Measurements from ENCODE around the gene FZR1. TPM values are rescaled to one million over a fixed set of nuclear protein-coding genes. Genes with fewer than 3 reads are reported as not detected.

The FZR1 gene
- total RNA-seq, 2 experiments from 2014 or later: 40.8 to 50.7 TPM

DNA sequence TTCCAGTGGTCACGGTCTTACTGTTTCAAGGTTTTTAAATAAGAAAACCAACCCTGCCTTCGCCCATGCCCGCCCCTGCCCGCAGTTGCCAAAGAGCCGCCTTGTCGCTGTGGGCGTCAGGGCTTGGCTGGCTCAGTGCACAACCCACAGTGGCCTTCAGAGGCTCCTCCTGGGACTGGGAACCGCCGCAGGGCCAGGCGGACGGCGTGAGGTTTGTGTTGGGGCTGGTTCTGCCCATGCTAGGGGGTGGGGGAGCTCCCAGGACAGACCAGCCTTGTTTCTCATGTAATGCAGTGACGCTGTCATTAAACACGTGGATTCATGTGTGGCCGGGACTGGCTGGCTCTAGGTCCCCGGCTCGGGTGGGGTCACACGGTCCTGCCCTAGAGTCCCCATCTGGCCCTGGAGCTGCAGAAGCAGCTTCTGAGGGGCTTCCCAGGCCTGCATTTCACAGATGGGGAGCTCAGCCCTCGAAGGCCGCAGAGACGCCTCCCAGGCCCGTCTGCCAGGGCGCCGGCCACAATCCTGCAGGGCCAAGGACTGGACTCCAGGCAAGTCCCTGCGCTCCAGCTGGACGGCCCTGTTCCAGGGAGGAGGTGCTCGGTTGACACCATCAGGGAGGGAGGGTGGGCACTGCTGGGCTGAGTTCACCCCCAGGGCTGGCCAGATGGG is 30.5 kb downstream of the FZR1 start:
- Mint-ChIP-seq H3K27me3 (no peaks in the 10 kb centered on the region), H3K4me1 (no peaks in the 10 kb centered on the region), H3K9me3 (ENCODE audit: low read depth) (no peaks in the 10 kb centered on the region), H3K4me3 (no peak overlapping the region), H3K36me3 (ENCODE audit: low read depth) (peaks cover 30% of the 10 kb centered on the region), H3K27ac (no peak overlapping the region)
- ChIA-PET POLR2A (no interaction called here), CTCF (interaction anchor here (0.7 kb wide), 1 partner anchor 18 kb away, joined by 3 read pairs; no protein-coding TSS in a partner anchor)
- no peak for ATAC-seq
- no peak for DNase-seq
- intact Hi-C loops (cut with DNase I, micrococcal nuclease): no loop called here

DNA sequence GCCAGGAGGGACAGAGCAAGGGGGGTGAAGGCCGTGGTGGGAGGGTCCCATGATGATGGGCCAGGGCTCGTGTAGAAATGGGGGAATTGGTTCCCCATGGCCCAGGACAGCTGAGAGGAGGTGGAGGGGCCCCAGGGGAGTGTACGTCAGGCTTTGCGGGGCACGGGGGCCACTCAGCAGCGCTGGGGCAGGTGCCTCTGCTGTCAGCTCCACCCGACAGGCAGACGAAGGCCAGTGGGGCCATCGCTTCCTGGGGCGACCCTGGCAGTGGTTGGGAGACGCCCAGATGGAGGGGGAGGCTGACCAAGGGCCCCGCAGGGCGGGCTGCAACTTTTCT is 31.0 kb downstream of the FZR1 start:
- Mint-ChIP-seq H3K9me3 (ENCODE audit: low read depth) (no peaks in the 10 kb centered on the region), H3K27ac (no peak overlapping the region), H3K27me3 (no peaks in the 10 kb centered on the region), H3K4me1 (no peaks in the 10 kb centered on the region), H3K4me3 (no peak overlapping the region), H3K36me3 (ENCODE audit: low read depth) (peaks cover 30% of the 10 kb centered on the region)
- ATAC-seq (no peak), DNase-seq (no peak)
- CTCF ChIA-PET: interaction anchor here (0.7 kb wide), 1 partner anchor 18 kb away, joined by 3 read pairs; no protein-coding TSS in a partner anchor
- intact Hi-C loops (cut with DNase I, micrococcal nuclease): no loop called here
- POLR2A ChIA-PET: no interaction called here

DNA sequence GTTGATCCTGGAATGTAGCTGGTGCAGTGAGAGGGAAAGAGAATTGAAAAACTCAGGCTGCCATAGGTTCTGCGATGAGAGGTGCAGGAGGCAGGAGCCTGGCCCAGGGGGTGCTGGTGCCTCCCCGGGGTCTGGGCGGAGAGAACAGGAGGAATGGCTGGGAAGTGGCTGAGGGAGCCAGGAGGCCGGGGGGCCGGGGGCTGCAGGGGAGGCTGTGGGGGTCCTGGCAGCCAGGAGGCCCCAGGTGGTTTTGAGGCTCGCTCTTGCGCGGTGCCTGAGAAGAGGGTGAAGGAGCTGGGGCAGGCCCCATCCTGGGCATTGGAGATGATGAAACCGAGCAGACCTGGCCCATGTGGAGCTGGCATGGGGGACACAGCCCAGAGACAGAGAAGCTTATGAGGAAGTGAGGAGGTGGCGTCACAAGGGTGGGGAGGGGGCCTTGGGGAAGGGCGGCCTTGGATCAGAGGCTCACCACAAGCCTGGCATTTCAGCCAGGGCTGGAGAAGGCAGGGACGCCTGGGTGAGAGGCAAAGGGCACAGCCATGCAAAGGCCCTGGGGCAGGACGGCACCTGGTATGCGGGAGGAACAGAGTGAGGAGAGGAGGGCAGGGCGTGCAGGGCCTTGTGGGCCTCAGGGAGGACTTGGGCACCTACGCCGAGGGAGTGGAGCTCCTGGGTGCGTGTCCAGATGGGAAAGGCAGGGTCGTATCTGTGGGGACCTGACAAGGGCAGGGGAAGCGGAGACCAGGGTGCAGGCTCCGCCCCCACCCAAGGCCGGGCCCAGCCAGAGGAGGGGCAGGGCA is 31.5 kb downstream of the FZR1 start:
- ChIA-PET CTCF (interaction anchor here (0.7 kb wide), 1 partner anchor 17 kb away, joined by 3 read pairs; no protein-coding TSS in a partner anchor), POLR2A (no interaction called here)
- ATAC-seq (no peak), DNase-seq (no peak)
- no peaks in the 10 kb centered on the region for H3K9me3 Mint-ChIP-seq (ENCODE audit: low read depth)
- peaks cover 28% of the 10 kb centered on the region for H3K36me3 Mint-ChIP-seq (ENCODE audit: low read depth)
- H3K4me3 Mint-ChIP-seq: no peak overlapping the region
- no peak overlapping the region for H3K27ac Mint-ChIP-seq
- intact Hi-C loops (cut with DNase I, micrococcal nuclease): no loop called here
- no peaks in the 10 kb centered on the region for H3K4me1 Mint-ChIP-seq
- no peaks in the 10 kb centered on the region for H3K27me3 Mint-ChIP-seq

DNA sequence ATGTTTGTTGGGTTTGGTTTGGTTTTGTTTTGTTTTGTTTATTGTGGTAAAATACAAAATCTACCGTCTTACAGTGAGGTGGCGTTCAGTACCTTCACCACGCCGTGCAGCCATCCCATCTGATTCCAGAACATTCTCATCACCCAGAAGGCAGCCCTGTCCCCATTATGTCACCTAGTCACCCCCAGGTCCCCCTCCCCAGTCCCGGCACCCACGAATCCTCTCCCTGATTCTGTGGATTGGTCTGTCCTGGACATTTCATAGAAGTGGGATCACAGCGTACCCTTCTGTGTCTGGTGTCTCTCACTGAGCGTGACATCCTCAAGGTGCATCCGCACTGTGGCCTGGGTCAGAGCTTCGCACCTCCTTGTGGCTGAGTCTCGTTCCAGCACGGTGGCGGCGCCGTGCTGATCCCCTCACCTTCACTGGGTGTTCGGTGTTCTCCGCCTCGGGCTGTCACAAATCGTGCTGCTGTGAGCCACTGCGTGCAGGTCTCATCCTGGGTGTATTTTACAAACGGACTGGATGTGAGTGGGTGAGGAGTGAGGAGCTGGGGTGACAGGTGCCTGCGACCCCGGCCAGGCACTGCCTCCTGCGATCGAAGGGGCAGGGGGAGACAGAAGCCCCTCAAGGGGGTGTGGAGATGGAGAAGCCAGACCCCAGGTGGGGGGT is 32.3 kb downstream of the FZR1 start:
- H3K27me3 Mint-ChIP-seq: no peaks in the 10 kb centered on the region
- intact Hi-C loops (cut with DNase I, micrococcal nuclease): no loop called here
- no peak for ATAC-seq
- no peak overlapping the region for H3K4me3 Mint-ChIP-seq
- no peaks in the 10 kb centered on the region for H3K4me1 Mint-ChIP-seq
- H3K9me3 Mint-ChIP-seq (ENCODE audit: low read depth): no peaks in the 10 kb centered on the region
- peaks cover 25% of the 10 kb centered on the region for H3K36me3 Mint-ChIP-seq (ENCODE audit: low read depth)
- no peak for DNase-seq
- POLR2A ChIA-PET: no interaction called here
- CTCF ChIA-PET: no interaction called here
- no peak overlapping the region for H3K27ac Mint-ChIP-seq

DNA sequence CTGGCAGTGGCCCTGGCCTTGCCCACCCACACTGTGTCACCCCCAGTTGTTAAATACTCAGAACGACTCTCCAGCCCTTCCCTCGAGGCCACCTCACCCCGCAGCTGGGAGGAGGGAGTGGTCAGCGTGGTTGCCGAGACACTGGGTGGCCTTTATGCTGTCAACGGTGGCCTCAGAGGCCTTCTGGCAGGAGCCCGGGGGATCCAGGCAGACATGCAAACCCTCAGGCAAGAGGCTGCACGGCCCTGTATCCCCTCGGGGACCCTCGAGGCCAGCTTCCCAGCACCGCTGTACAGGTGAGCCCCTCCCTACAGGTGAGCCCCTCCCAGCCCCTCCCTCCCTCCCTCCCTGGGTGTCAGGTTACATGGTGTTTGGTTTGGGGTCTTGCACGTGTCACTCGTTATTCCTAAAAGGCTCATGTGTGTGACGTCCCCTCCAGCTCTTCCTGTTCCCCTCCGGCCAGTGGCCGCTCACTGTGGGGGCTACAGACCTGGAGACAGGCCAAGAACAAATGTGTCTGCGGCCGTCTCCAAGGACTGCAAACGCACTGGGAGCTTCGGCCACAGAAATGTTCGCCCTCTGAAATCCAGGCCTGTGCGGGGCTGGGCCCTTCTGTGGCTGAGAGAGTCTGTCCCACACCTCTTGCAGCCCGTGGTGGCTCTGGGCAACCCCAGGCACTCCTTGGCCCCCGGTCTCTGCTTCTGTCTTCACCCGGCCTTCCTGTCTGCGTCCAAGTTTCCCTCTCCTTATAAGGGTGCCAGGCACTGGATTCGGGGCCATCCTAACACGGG is 33.0 kb downstream of the FZR1 start, which contains the start of gene TEKTIP1:
Gene TEKTIP1, plus strand, starts transcription at position 210 of the 791 bp plus-strand sequence. Its CDS starts 4 bp downstream, at position 214.
- intact Hi-C loops (cut with DNase I, micrococcal nuclease): no loop called here
- H3K4me1 Mint-ChIP-seq: no peaks in the 10 kb centered on the region
- no peak within 1 kb of the TSS for H3K4me3 Mint-ChIP-seq
- H3K27me3 Mint-ChIP-seq: no peaks in the 10 kb centered on the region
- DNase-seq: no peak
- no peak within 1 kb of the TSS for H3K27ac Mint-ChIP-seq
- POLR2A ChIA-PET: no interaction called here
- no peak for ATAC-seq
- H3K9me3 Mint-ChIP-seq (ENCODE audit: low read depth): no peaks in the 10 kb centered on the region
- peaks cover 21% of the 10 kb centered on the region for H3K36me3 Mint-ChIP-seq (ENCODE audit: low read depth)
- CTCF ChIA-PET: no interaction called here

DNA sequence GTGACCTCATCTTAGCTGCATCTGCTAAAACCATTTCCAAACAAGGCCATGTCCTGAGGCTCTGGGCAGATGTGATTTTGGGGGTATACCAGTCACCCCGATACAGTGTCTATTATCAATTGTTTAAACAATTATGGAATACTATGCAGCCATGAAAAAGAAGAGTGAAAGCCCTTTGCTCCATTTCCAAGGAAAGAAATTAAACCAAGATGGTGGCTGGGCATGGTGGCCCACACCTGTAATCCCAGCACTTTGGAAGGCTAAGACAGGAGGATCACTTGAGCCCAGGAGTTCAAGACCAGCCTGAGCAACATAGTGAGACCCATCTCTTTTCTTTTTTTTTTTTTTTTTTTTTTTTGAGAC is 33.6 kb downstream of the FZR1 start:
- Mint-ChIP-seq H3K27ac (no peak overlapping the region), H3K4me1 (no peaks in the 10 kb centered on the region), H3K9me3 (ENCODE audit: low read depth) (no peaks in the 10 kb centered on the region), H3K36me3 (ENCODE audit: low read depth) (peaks cover 16% of the 10 kb centered on the region), H3K4me3 (no peak overlapping the region), H3K27me3 (no peaks in the 10 kb centered on the region)
- ATAC-seq (no peak), DNase-seq (no peak)
- ChIA-PET POLR2A (no interaction called here), CTCF (no interaction called here)
- intact Hi-C loops (cut with DNase I, micrococcal nuclease): no loop called here

DNA sequence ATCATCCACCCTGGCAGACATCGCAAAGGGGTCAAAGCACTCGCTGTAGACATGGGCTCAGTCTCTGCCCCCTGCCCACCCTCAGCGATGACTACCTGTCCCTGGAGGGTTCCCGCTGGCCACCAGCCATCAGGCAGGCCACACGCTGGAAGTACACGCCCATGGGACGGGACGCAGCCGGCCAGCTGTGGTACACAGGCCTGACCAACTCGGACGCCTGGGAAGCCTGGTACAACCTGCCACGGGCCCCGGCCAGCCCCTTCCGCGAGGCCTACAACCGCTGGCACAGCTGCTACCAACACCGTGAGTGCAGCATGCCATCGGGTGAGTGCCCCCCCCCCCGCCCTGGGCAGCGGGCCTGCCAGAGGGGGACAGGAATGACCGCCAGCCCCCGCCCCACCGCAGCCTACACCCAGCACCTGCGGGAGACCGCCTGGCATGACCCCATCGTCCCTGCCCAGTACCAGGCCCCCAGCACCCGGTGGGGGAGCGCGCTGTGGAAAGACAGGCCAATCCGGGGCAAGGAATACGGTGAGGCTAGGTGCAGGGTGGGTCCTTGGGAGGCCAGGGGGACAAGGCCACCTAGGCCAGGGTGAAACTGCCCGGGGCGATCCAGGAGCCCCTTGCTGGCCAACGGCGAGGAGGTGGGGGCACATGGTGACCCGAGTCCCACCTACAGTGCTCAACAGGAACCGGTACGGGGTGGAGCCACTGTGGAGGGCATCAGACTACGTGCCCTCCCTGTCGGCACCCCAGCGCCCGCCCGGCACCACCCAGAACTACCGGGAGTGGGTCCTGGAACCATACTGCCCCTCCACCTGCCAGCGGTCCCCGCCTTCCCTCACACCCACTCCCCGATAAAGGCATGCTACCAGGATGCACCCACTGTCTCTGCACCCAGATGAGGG is 37.3 kb downstream of the FZR1 start:
- peaks cover 6% of the 10 kb centered on the region for H3K4me1 Mint-ChIP-seq
- H3K27me3 Mint-ChIP-seq: no peaks in the 10 kb centered on the region
- H3K4me3 Mint-ChIP-seq: no peak overlapping the region
- POLR2A ChIA-PET: no interaction called here
- ATAC-seq (no peak), DNase-seq (no peak)
- no peaks in the 10 kb centered on the region for H3K9me3 Mint-ChIP-seq (ENCODE audit: low read depth)
- peaks cover 21% of the 10 kb centered on the region for H3K36me3 Mint-ChIP-seq (ENCODE audit: low read depth)
- intact Hi-C loops (cut with DNase I, micrococcal nuclease): no loop called here
- CTCF ChIA-PET: interaction anchor here (0.6 kb wide), 1 partner anchor 204 kb away, joined by 3 read pairs; no protein-coding TSS in a partner anchor
- no peak overlapping the region for H3K27ac Mint-ChIP-seq

DNA sequence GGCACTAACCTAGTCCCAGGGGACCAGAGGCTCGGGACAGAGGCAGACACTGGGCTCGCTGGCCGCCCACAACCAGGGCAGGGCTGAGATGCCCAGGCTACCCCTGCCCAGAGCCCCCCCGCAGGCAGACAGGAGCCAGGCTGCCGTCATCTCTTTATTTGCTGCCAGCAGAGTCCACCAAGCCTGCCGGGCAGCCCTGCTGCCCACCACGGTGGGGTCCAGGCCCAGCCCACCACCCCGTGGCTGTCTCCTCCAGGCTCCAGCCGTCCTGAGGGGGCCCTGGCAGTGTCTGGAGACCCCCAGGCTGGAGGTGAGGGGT is 37.9 kb downstream of the FZR1 start:
- CTCF ChIA-PET: interaction anchor here (0.8 kb wide), 1 partner anchor 169 kb away, joined by 3 read pairs; no protein-coding TSS in a partner anchor

GRCh38 chr19:3544742-3545668 is 38.9 kb downstream of the FZR1 start:
- peak overlapping the region; percentile 58 for H3K27ac Mint-ChIP-seq
- H3K9me3 Mint-ChIP-seq (ENCODE audit: low read depth): no peaks in the 10 kb centered on the region
- peaks cover 12% of the 10 kb centered on the region for H3K36me3 Mint-ChIP-seq (ENCODE audit: low read depth)
- intact Hi-C loops (cut with DNase I, micrococcal nuclease): loop anchor here (1.0 to 5.0 kb wide), 6 partner anchors 30 to 162 kb away; partner anchors contain the start of genes CACTIN (in 1 of the 2) and TJP3 (in 1 of the 2)
- no peaks in the 10 kb centered on the region for H3K27me3 Mint-ChIP-seq
- peaks cover 6% of the 10 kb centered on the region for H3K4me1 Mint-ChIP-seq
- no peak overlapping the region for H3K4me3 Mint-ChIP-seq
- ChIA-PET CTCF (interaction anchor here (0.6 to 2.6 kb wide), 14 partner anchors 8 to 1525 kb away, joined by 3 to 23 read pairs (median 3); no protein-coding TSS in a partner anchor), POLR2A (interaction anchor here (1.0 kb wide), 1 partner anchor 12 kb away, joined by 3 read pairs; no protein-coding TSS in a partner anchor)
- ATAC-seq (peak; percentile 84), DNase-seq (peak; percentile 90)

More for the DNA sequence above, 37.9 kb downstream of the FZR1 start:
- intact Hi-C loops (cut with DNase I, micrococcal nuclease): no loop called here
- no peaks in the 10 kb centered on the region for H3K27me3 Mint-ChIP-seq
- H3K36me3 Mint-ChIP-seq (ENCODE audit: low read depth): peaks cover 19% of the 10 kb centered on the region
- no peak overlapping the region for H3K4me3 Mint-ChIP-seq
- no peak for DNase-seq
- no peak overlapping the region for H3K27ac Mint-ChIP-seq
- peaks cover 6% of the 10 kb centered on the region for H3K4me1 Mint-ChIP-seq
- no peak for ATAC-seq
- no peaks in the 10 kb centered on the region for H3K9me3 Mint-ChIP-seq (ENCODE audit: low read depth)
- POLR2A ChIA-PET: interaction anchor here (1.0 kb wide), 1 partner anchor 13 kb away, joined by 3 read pairs; no protein-coding TSS in a partner anchor

Data from activated CD4-positive, alpha-beta T cell treated with anti-CD3 and anti-CD28 coated beads for 36 hours (primary cell).